GM18907 (cell line): ENCODE results near the gene CBFA2T2.
A peak's percentile ranks its signal among the peaks of the same experiment; 100 is the strongest.
"Not testable (repeated sequence)": the region's sequence is repeated elsewhere in the genome, so short reads cannot be mapped to it uniquely, and the experiment has no call there.

ENCODE experiments used
- ATAC-seq: cut with Tn5 transposase; IDR thresholded peaks from one replicate; pipeline ENCODE4 v1.9.1; 2021; ENCODE audit warnings: mild to moderate bottlenecking, moderate library complexity; ENCODE audit not compliant: unreplicated experiment

The CBFA2T2 gene

GRCh38 chr20:33541797-33542196 is 51.9 kb downstream of the CBFA2T2 start:
- no peak for ATAC-seq

- no peak for ATAC-seq
Measured at GRCh38 chr20:33545763-33546162, 55.9 kb downstream of the CBFA2T2 start.

- ATAC-seq, result no peak
Measured at GRCh38 chr20:33549229-33549999, 59.5 kb downstream of the CBFA2T2 start.

GRCh38 chr20:33551778-33552177 is 61.9 kb downstream of the CBFA2T2 start:
- no peak for ATAC-seq

- ATAC-seq, result no peak
Measured at GRCh38 chr20:33552519-33552918, 62.6 kb downstream of the CBFA2T2 start.

GRCh38 chr20:33553516-33553915 is 63.6 kb downstream of the CBFA2T2 start:
- ATAC-seq, result no peak

- peak; percentile 88 for ATAC-seq
Measured at GRCh38 chr20:33554914-33555420, 65.1 kb downstream of the CBFA2T2 start.

GRCh38 chr20:33555755-33556154 is 65.9 kb downstream of the CBFA2T2 start:
- ATAC-seq, result no peak

- ATAC-seq, result no peak
Measured at GRCh38 chr20:33556246-33556645, 66.3 kb downstream of the CBFA2T2 start.

- no peak for ATAC-seq
Measured at GRCh38 chr20:33558348-33559144, 68.7 kb downstream of the CBFA2T2 start.

- no peak for ATAC-seq
Measured at GRCh38 chr20:33559212-33559611, 69.3 kb downstream of the CBFA2T2 start.

GRCh38 chr20:33560026-33560425 is 70.1 kb downstream of the CBFA2T2 start:
- ATAC-seq, result no peak

GRCh38 chr20:33561053-33561452 is 71.2 kb downstream of the CBFA2T2 start:
- ATAC-seq, result not testable (repeated sequence)

GRCh38 chr20:33561692-33562601 is 72.1 kb downstream of the CBFA2T2 start:
- no peak for ATAC-seq

- no peak for ATAC-seq
Measured at GRCh38 chr20:33563788-33564187, 73.9 kb downstream of the CBFA2T2 start.

GRCh38 chr20:33566781-33567603 is 77.1 kb downstream of the CBFA2T2 start:
- ATAC-seq, result no peak

- ATAC-seq, result no peak
Measured at GRCh38 chr20:33567949-33568348, 78.1 kb downstream of the CBFA2T2 start.

GRCh38 chr20:33568378-33568777 is 78.5 kb downstream of the CBFA2T2 start:
- ATAC-seq, result peak; percentile 74

GRCh38 chr20:33568868-33569801 is 79.2 kb downstream of the CBFA2T2 start:
- no peak for ATAC-seq
